Fibroblast of peridontal ligament (primary cell): ENCODE measurements around the gene ZMYND8.

Experiments used
- DNase-seq: peaks from one replicate; pipeline ENCODE4 v3.0.0-alpha.2; 2010; ENCODE audit errors: extremely low read depth

The ZMYND8 gene

GRCh38 chr20:47353692-47354463, 2.6 kb downstream of the ZMYND8 start:
- peak; percentile 48 for DNase-seq

GRCh38 chr20:47353239-47353691, 3.2 kb downstream of the ZMYND8 start:
- DNase-seq = no peak

GRCh38 chr20:47352332-47353238, 3.9 kb downstream of the ZMYND8 start:
- no peak for DNase-seq

- DNase-seq = peak; percentile 38
Measured at GRCh38 chr20:47351643-47352331, 4.7 kb downstream of the ZMYND8 start.

GRCh38 chr20:47350691-47351545, 5.6 kb downstream of the ZMYND8 start:
- DNase-seq = no peak

- no peak for DNase-seq
Measured at GRCh38 chr20:47350181-47350550, 6.3 kb downstream of the ZMYND8 start.

GRCh38 chr20:47349365-47350180, 6.9 kb downstream of the ZMYND8 start:
- DNase-seq = peak; percentile 65

GRCh38 chr20:47348539-47349142, 7.9 kb downstream of the ZMYND8 start:
- DNase-seq = no peak

GRCh38 chr20:47347661-47348435, 8.7 kb downstream of the ZMYND8 start:
- DNase-seq = no peak

- no peak for DNase-seq
Measured at GRCh38 chr20:47346172-47346571, 10.3 kb downstream of the ZMYND8 start.

- DNase-seq = no peak
Measured at GRCh38 chr20:47345214-47345613, 11.3 kb downstream of the ZMYND8 start.

- peak; percentile 80 for DNase-seq
Measured at GRCh38 chr20:47343007-47343472, 13.5 kb downstream of the ZMYND8 start.

- no peak for DNase-seq
Measured at GRCh38 chr20:47338131-47338628, 18.3 kb downstream of the ZMYND8 start.

- DNase-seq = no peak
Measured at GRCh38 chr20:47337413-47337812, 19.1 kb downstream of the ZMYND8 start.

- peak; percentile 88 for DNase-seq
Measured at GRCh38 chr20:47336129-47336754, 20.3 kb downstream of the ZMYND8 start.

- peak; percentile 70 for DNase-seq
Measured at GRCh38 chr20:47335251-47336128, 21.0 kb downstream of the ZMYND8 start.

GRCh38 chr20:47334022-47334551, 22.4 kb downstream of the ZMYND8 start:
- DNase-seq = peak; percentile 94
